Stimulated activated CD4-positive, alpha-beta T cell treated with anti-CD3 and anti-CD28 coated beads, Interleukin-1b, Interleukin-23, amount 100 ng/mL, for 4 hours (primary cell): ENCODE results near the gene TIMMDC1.
"Not testable (repeated sequence)": the region's sequence is repeated elsewhere in the genome, so short reads cannot be mapped to it uniquely, and the experiment has no call there.

ENCODE experiments used
- DNase-seq, 2 donors: peaks; one replicate each; pipeline ENCODE4 v3.0.0-alpha.2; 2020; ENCODE audit warnings: low read depth in 2 of 2

Gene TIMMDC1

GRCh38 chr3:119510690-119511089, 12.3 kb downstream of the TIMMDC1 start:
- DNase-seq = no peak

DNA sequence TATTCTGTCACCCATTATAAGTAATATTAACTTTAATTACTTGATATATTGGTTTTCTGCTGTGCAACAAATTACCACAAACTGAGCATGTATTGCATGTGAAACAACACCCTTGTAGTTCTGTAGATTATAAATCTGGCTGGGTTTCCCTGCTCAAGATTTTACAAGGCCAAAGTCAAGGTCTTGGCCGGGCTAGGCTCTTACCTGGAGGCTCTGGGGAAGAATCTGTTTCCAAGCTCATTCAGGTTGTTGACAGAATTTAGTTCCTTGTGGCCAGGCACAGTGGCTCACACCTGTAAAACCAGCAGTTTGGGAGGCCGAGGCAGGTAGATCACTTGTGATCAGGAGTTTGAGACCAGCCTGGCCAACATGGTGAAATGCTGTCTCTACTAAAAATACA, 16.3 kb downstream of the TIMMDC1 start:
- DNase-seq = no peak

DNA sequence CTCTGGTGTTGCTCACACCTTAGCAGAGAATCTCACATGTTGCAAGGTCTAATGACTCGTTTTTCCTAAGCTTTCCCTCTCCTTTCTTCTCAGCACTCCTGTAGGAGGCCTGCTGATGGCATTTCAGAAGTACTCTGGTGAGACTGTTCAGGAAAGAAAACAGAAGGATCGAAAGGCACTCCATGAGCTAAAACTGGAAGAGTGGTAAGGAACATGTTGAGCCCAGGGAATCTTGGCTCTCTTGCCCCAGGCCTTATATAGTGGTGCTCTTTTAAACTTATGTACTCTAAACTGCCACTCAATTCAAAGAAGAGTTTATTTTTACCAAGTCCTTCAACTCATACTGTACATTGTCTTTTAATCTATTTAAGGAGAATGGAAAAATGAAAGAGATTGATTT, 18.8 kb downstream of the TIMMDC1 start:
- DNase-seq = no peak

DNA sequence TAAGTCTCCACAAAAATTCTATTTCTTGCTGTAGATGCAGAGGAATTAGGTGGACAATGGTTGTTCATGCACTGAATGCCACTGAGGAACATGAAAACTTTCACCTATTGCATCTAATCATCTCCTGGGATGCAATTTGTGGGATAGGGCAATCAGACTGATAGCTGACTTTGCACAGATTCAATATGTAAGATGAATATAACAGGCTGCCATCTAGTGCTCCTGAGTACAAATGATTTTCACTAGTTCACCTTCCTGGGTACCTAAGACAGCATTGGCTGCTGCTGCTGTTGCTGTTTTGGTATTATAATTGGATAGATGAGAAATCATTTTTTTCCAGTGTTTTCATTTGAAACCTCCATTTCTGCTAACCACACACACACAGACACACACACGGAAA, 19.7 kb downstream of the TIMMDC1 start:
- no peak for DNase-seq

DNA sequence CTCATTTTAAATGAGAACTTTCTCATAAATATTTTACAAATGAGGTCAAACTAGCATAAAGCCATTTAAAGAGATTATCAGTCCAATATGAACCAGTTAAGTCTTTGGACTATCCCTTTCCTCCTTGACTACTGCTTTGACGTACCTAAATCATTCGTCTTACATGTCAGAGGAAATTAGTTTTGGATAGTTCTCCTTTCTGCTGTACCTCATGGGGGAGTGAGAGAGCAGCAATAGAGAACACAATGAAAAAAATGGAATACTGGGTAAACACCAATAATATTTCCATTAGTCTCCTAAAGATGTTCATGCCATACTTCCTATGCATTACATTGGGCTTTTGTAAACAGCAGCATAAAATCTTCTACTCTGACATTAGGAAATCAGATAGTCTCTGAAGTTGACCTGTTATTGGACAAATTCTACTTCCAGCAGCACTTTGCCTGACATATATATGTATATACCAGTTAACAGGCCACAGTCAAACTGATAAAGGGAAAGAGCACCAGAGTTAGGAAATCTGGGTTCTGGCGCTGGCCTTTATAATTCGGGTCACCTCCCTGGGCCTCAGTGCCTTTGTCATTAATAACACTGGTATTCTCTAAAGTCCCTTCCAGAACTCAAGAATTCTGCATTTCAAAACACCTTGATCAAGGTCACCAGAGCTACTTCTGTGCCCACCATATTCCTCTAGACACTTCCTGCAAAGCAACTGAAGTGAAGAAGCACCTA, 26.8 kb downstream of the TIMMDC1 start:
- DNase-seq = no peak

DNA sequence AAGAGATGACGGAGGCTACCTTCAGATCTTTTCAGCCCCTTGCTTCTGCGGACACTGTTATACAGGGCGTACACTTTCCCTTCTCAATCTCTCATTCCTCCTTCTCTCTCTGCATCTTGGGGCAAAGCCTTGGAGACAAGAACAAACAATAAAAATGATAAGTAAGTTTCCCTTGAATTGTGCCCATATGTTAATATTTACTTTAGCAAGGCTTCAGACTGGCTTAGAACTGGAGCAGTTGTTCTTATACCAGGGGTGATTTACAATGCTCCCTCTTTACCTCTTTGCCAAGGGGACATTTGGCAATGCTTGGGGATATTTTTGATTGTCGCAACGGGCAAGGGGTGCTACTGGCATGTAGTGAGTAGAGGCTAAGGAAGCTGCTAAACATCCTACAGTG, 29.4 kb downstream of the TIMMDC1 start:
- DNase-seq = no peak

DNA sequence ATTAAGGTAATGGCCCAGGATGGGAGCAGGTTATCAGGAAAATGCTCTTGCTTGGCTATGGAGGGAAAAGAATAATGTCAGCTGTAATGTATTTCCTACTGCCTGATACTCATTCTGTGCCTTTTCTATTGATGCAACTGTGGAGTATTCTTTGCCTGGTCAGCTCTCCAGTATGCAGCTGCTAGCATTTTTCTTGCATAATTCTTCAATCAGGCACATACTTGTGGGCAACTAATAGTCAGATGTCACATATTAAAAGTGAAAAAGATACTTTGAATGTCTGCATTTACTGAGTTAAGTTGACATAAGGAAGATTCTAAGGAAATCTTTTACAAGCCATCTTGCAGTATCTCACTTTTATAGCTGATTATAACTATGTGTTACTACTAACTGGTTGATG, 31.5 kb downstream of the TIMMDC1 start:
- DNase-seq = no peak

DNA sequence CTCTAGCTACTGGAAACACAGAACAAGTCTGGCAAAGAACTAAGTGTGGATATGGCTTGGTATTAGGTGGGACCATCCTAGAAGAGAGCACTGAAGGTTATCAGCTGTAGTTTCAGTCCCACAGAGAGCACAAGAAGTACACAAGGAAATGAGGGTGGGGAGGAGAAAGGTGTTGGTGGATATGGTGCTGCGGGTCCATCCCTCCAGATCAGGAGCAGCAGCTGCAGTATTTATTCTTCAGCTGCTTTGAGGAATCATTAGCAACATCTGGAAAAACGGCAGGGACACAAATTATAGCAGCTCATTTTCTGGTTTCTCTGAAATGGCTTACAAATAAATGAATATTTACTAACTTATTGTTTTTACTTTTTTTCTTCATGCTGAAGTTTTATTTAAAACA, 32.1 kb downstream of the TIMMDC1 start:
- DNase-seq = no peak

DNA sequence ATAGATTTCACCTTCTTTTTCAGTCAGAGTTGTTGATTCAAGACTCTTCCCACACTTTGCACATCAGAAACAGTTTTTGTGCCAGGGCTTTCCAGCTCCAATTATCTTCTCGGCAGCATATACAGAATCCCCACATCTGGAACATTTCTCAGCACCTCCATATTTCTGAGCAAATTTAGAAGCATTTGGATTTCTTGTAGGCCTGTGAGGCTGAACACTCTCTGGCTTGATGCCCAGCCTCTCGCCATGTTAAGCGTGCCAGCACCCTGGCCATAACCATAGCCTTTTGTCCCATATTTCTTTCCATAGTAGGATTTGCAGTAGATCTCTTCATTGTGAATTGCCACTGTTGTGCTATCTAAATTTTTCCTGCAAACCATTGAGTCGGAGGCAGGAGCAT, 32.8 kb downstream of the TIMMDC1 start:
- DNase-seq = no peak

DNA sequence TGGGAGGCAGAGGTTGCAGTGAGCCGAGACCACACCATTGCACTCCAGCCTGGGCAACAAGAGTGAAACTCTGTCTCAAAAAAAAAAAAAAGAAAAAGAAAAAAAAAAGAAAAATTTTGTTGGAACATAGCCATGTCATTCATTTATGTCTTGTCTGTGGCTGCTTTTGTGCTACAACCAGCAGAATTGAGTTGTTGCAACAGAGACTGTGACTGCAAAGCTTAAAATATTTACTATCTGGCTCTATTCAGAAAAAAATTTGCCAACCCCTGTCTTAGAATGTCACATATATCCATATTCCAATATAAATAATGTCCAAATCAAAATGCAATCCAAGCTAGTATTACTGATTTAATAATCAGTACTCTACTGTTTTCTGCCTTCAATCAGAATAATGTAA, 35.9 kb downstream of the TIMMDC1 start:
- no peak for DNase-seq

GRCh38 chr3:119536757-119537156, 38.4 kb downstream of the TIMMDC1 start:
- no peak for DNase-seq

GRCh38 chr3:119538772-119539171, 40.4 kb downstream of the TIMMDC1 start:
- no peak for DNase-seq

DNA sequence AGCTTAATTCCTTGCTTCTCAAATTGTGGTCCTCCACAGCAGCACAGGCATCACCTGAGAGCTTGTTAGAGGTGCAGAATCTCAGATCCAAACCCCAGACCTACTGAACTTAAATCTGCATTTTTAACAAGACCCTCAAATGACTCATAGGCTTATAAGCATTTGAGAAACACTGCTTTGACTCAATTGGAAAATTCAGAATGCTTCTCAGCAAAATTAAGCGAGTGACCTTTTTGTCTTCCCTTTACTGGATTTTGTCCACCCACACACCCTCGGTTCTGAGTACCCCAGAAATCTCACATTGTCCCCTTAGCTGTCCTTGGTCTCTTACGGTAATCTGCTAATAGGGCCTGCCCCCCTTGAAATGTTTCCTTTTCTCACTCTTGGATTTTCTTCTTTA, 43.2 kb downstream of the TIMMDC1 start:
- DNase-seq = no peak

GRCh38 chr3:119542168-119542767, 43.9 kb downstream of the TIMMDC1 start:
- no peak for DNase-seq

DNA sequence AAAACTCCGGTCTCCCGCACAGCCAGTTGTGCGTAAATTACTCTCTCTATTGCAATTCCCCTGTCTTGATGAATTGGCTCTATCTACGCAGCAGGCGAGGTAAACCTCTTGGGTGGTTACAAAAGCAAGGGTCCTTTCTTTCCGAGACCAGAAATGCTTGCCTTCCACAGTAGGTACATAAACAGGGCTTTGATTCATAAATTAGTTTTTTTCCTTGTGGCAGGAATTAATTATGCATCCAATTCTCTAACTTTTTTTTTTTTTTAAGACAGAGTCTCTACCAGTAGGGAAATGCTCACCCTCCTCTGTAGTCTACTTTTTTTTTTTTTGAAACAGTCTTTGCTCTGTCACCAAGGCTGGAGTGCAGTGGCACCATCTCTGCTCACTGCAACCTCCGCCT, 44.8 kb downstream of the TIMMDC1 start:
- no peak for DNase-seq

DNA sequence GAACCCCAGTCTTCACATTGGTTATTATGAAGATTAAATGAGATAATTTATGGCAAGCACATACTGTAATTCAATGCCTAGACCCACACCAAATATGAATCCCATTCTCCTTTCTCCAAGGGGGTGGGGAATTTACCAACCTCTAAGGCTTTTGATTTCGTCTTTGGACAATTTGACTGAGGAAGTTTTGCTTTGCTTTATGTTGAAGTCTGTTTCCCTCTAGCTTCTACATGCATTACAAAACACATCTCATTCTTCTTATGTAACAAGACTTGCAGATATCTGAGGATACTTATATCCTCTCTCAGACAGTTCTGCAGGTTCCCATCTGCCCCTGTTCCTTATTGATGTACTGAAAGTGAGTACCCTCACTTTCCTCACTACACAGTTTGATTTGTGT, 48.9 kb downstream of the TIMMDC1 start:
- DNase-seq = no peak

- no peak for DNase-seq
These were observed 50.0 kb downstream of the TIMMDC1 start for GRCh38 chr3:119548341-119548740.

DNA sequence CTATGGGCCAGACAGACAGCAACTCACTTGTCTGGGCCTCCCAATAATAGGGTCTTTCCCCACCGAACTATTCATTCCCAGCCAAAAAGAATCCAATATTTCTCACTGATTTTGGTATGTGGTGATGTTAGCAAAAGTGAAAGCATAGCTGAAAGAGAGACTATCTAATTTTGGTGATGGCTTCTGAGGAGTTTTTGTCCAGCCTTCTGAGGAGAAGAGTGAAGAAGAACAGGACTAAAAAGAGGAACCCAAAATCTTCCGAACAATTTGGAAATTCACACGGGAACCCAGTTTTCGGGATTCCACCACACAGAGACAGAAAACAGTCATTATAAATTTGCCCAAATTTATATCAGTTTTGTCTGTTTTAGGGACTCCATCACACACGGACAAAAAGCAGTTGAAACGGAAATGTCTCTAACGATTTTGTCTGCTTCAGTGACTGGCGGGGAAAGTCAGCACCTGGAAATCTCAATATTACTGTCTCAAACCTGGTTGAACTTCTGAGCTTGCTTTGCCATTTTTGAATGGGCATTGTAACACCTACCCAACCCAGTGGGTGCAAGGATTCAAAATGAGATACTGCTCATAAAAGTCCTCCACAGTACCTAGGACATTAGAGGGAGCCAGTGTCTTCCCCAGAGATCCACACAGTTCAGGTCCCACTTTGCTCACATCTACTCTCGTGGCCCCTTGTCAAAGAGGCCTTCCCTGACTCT, 52.0 kb downstream of the TIMMDC1 start:
- no peak for DNase-seq

GRCh38 chr3:119551598-119551997, 53.3 kb downstream of the TIMMDC1 start:
- DNase-seq = no peak

GRCh38 chr3:119552928-119553327, 54.6 kb downstream of the TIMMDC1 start:
- not testable (repeated sequence) for DNase-seq

- no peak for DNase-seq
These were observed 55.6 kb downstream of the TIMMDC1 start for GRCh38 chr3:119553823-119554415.

DNA sequence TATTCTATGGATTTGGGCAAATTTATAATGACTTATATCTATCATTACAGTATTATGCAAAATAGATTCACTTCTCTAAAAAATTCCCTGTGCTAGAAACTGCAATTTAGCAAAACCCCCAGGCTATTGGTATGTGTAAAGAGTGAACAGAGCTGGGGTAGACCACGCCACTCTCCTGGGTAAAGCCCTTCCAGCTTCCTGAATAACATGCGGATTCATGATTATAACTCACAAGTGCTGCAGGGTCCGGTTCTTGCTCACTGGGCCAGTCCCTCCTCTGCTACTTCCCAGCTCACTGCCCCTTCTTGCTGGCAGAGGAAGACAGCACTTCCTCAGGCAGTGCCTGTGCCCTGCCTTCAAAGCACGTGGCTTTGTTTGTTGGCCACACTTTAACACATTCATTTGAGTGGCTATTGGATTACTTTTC, 57.0 kb downstream of the TIMMDC1 start:
- DNase-seq = no peak

- DNase-seq = no peak
These were observed 57.6 kb downstream of the TIMMDC1 start for GRCh38 chr3:119555929-119556328.
